HepG2 (cell line): ENCODE data around the gene ZBED5. TPM values are rescaled to one million over a fixed set of nuclear protein-coding genes. Genes with fewer than 3 reads are reported as not detected.
A peak's percentile ranks its signal among the peaks of the same experiment; 100 is the strongest.

Experiments used
- ARNT2 ChIP-seq: sonication (generic); formaldehyde crosslinking; IDR thresholded peaks from 2 replicates; pipeline ENCODE4 v1.8.0; 2022; ENCODE audit warnings: mild to moderate bottlenecking, low read depth, missing genetic modification reagents, moderate library complexity
- CCAR2 ChIP-seq: fragments of 200-400 bp; formaldehyde crosslinking; optimal IDR thresholded peaks from 2 replicates; pipeline ENCODE3; 2018; ENCODE audit warnings: low read depth, mild to moderate bottlenecking, low read length, moderate library complexity
- CREB3 ChIP-seq: sonication (generic); formaldehyde crosslinking; IDR thresholded peaks from 2 replicates; pipeline ENCODE4 v1.5.0; 2020; ENCODE audit warnings: missing genetic modification reagents
- FOXM1 ChIP-seq: sonication (generic); formaldehyde crosslinking; IDR thresholded peaks from 2 replicates; pipeline ENCODE4 v1.5.0; 2020; ENCODE audit warnings: missing genetic modification reagents
- HMG20A ChIP-seq: IDR thresholded peaks from 2 replicates; pipeline ENCODE4 v1.6.1; 2016; ENCODE audit warnings: borderline replicate concordance
- IRX3 ChIP-seq: sonication (generic); formaldehyde crosslinking; IDR thresholded peaks from 2 replicates; pipeline ENCODE4 v1.8.1; 2023; ENCODE audit warnings: mild to moderate bottlenecking, low read depth, missing genetic modification reagents, borderline replicate concordance
- MIER3 ChIP-seq: IDR thresholded peaks from 2 replicates; pipeline ENCODE4 v1.6.1; 2016; ENCODE audit warnings: missing compliant biosample characterization, borderline replicate concordance
- NCOR1 ChIP-seq: fragments of 200-600 bp; sonication (generic); IDR thresholded peaks from 2 replicates; pipeline ENCODE4 v1.7.0; 2017; ENCODE audit warnings: antibody characterized with exemption, low read length, borderline replicate concordance
- PHF5A ChIP-seq: IDR thresholded peaks from one replicate; pipeline ENCODE4 v1.6.1; 2018; ENCODE audit warnings: low read depth, missing genetic modification reagents; ENCODE audit not compliant: unreplicated experiment
- TFDP1 ChIP-seq: IDR thresholded peaks from 2 replicates; pipeline ENCODE4 v1.6.1; 2016; ENCODE audit warnings: missing compliant biosample characterization, missing genetic modification reagents, borderline replicate concordance
- TMF1 ChIP-seq: sonication (generic); formaldehyde crosslinking; IDR thresholded peaks from 2 replicates; pipeline ENCODE4 v1.8.1; 2022; ENCODE audit warnings: low read depth, missing genetic modification reagents
- ZBTB40 ChIP-seq, 2 experiments: fragments of 450-650 bp in 1 of 2; sonication (generic) in 1 of 2; formaldehyde crosslinking in 1 of 2; IDR thresholded peaks; 2 replicates each; pipeline versions ENCODE4 v1.6.1 to v1.8.0; 2016 to 2022; ENCODE audit warnings: antibody characterized with exemption in 1 of 2, mild to moderate bottlenecking in 1 of 2, missing genetic modification reagents in 1 of 2
- ZMYM2 ChIP-seq: sonication (generic); formaldehyde crosslinking; IDR thresholded peaks from 2 replicates; pipeline ENCODE4 v1.8.0; 2022; ENCODE audit warnings: mild to moderate bottlenecking, missing genetic modification reagents
- ZNF234 ChIP-seq: sonication (generic); formaldehyde crosslinking; conservative IDR thresholded peaks from 2 replicates; pipeline ENCODE4 v1.5.1; 2020; ENCODE audit warnings: mild to moderate bottlenecking, missing genetic modification reagents
- ZNF331 ChIP-seq: sonication (generic); formaldehyde crosslinking; IDR thresholded peaks from 2 replicates; pipeline ENCODE4 v1.4.0; 2020; ENCODE audit warnings: missing genetic modification reagents
- ZNF367 ChIP-seq: sonication (generic); formaldehyde crosslinking; IDR thresholded peaks from 2 replicates; pipeline ENCODE4 v1.4.0; 2020; ENCODE audit warnings: missing genetic modification reagents, borderline replicate concordance
- ZNF577 ChIP-seq: sonication (generic); formaldehyde crosslinking; IDR thresholded peaks from 2 replicates; pipeline ENCODE4 v1.4.0; 2020; ENCODE audit warnings: mild to moderate bottlenecking, low read depth, missing genetic modification reagents, borderline replicate concordance
- ZNF879 ChIP-seq: sonication (generic); formaldehyde crosslinking; IDR thresholded peaks from 2 replicates; pipeline ENCODE4 v1.8.1; 2023; ENCODE audit warnings: missing genetic modification reagents
- polyA plus RNA-seq, 8 experiments: library from polyadenylated mRNA; depleted of rRNA in 3 of 8; stranded (reverse) in 7 of 8; unstranded in 1 of 8; fragments of >200 nt; fragmentation: Illumina TruSeq in 4 of 8; extraction: Trizol in 4 of 8; gene quantifications; 2 replicates each; pipeline versions ENCODE4 v1.2.1 to v1.2.3, GENCODE V29; 2011 to 2016; ENCODE audit warnings: low read depth in 4 of 8, missing spikeins in 1 of 8, mixed read lengths in 1 of 8; ENCODE audit not compliant: insufficient read depth in 1 of 8
- total RNA-seq, 5 experiments: library from RNA; depleted of rRNA; stranded (reverse); fragments of >200 nt; fragmentation: Illumina TruSeq; extraction: Trizol; gene quantifications; 2 replicates each; pipeline ENCODE4 v1.2.3, GENCODE V29; 2016; ENCODE audit warnings: low read depth in 1 of 5

Gene ZBED5
- total and polyA plus RNA-seq, 2 of the 13 experiments (the other 11 are each of a cell fraction or from before 2014, with no cell fraction given): 18.2 to 38.6 TPM

DNA sequence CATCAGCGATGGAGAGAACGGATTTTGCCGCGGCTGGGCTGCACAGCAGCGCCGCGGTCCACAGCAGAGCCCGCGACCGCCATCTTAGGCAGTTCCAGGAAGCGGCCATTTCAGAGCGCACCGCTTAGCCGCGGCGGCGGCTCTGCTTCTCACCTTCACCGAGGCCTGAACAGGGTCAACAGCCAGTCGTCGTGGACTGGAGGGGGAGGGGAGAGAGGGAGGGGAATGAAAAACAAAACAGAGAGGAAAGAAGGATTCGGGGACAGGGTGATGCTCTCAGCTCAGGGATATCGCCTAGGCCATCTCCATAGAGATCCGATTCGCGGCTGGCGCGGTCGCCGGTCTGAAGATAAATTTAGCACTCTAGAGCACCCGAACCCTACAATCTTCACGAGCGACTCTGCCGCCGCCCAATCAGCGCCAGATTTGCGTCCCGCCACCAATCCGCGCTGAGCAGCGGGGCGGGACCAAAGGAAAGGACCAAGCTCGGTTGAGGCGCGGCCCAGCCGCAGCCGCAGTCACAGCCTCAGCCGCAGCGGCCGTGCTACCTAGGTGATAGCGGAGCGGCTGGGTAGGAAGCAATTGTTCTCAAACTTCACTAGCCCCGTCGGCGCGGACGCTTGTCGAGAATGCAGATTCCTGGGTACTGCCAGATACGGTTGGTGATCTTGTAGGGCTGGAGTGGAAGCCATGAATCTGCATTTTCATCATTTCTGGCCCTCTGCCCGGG is at the start of gene ZBED5 (continued):
- TF ChIP-seq TMF1 (CRISPR knock-in tag): no peak
- TF ChIP-seq CCAR2: no peak
- 0 out of 2 replicates have a peak, but pooled peaks have one; percentile 39 for TF ChIP-seq ZNF331 (CRISPR knock-in tag)
- TF ChIP-seq PHF5A (CRISPR knock-in tag): peak; percentile 28
- TF ChIP-seq ARNT2 (CRISPR knock-in tag): peak; percentile 43; the same call in 1 of the 2 replicates
- TF ChIP-seq MIER3: peak; percentile 38; the same call in 1 of the 2 replicates
- TF ChIP-seq ZMYM2: peak; percentile 91; the same call in 1 of the 2 replicates
- no peak for TF ChIP-seq ZBTB40 (IDR thresholded peaks at IDR 0.05)
- no peak for TF ChIP-seq ZBTB40 (CRISPR knock-in tag; IDR thresholded peaks at IDR 0.05)
- peak; percentile 70; the same call in 1 of the 2 replicates for TF ChIP-seq ZNF367
- 0 out of 2 replicates have a peak, but pooled peaks have one; percentile 16 for TF ChIP-seq TFDP1 (CRISPR knock-in tag)
- TF ChIP-seq ZNF234 (CRISPR knock-in tag): no peak
- no peak for TF ChIP-seq FOXM1
- 0 out of 2 replicates have a peak, but pooled peaks have one; percentile 11 for TF ChIP-seq CREB3
- TF ChIP-seq IRX3 (CRISPR knock-in tag): no peak
- no peak for TF ChIP-seq ZNF879
- TF ChIP-seq ZNF577 (CRISPR knock-in tag): no peak
- no peak for TF ChIP-seq HMG20A (CRISPR knock-in tag)
- no peak for TF ChIP-seq NCOR1
